COLO668 (cell line): ENCODE results near the gene ACAP3.

Experiments
- DNase-seq: peaks from one replicate; lab custom pipeline; 2025; ENCODE audit not compliant: unreplicated experiment; lab: John Stamatoyannopoulos, UW

Gene ACAP3

GRCh38 chr1:1246577-1247340, 61.0 kb downstream of the ACAP3 start, which contains the start of gene C1QTNF12:
TSS of gene C1QTNF12 (minus strand) at chr1:1246722. CDS start at chr1:1246690, 32 bp downstream.
- no peak for DNase-seq

DNA sequence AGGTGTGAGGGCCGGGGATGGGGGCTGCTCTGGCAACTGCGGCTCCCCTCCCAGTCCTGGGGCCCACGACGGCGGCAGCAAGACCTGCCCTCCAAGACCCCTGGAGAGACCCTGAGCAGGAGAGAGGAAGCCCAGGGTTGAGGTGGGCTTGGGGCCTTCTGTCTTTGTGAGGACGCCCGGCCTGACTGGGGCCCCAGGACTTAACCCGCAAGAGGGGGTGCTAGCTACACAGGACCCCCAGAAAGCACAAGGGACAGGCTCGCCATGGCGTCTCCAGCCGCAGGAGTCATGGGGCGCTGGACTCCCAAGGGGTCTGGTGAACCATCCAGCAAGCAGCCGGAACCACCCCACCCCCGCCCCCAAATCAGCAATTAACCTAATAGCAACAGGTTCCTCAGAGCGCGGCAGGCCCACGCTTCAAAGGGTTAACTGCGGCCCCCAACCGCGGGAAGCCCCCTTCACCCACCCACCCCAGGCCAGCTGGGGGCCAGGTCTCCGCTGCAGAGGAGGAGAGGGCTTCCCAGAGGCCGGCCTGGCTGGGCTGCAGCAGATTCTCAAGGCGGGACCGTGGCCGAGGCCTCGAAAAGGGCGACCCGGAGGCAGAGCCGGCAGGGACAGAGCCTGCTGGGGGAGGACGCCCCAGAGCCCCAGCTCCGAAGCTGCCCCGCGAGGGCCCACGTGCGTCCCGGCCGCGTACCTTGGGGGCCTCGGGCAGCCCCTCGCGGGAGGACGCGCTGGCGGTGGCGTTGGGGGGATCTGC, 61.7 kb downstream of the ACAP3 start:
- DNase-seq = no peak

DNA sequence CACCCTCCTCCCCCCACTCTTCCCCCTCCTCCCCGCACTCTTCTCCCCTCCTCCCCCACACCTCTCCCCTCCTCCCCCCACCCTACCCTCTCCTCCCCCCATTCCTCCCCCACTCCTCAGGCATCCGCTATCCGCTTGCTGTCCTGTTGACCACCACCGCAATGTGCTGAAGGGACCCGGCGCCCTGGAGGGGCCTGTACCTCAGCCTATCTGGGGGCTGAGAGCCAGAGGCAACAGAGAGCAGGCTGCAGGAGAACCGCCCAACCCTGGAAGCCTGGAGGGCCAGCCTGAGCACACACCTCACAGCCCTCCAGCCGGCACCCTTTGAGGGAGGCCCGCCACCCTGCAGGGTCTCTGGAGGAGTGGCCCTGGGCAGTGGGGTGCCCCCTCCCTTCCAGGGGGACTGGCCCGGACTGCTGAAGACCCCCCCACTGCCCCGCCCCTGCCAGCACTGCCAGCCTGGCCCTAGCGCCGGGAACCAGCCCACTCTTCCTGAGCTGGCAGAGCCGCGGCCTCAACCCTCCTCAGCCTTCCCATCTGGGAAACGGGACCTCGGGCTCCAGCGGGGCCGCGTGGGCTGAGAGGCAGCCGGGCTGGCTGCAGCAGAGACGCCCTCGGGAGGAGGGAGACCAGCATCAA, 62.4 kb downstream of the ACAP3 start:
- no peak for DNase-seq

- no peak for DNase-seq
Measured at GRCh38 chr1:1244192-1244811, 63.4 kb downstream of the ACAP3 start.

- DNase-seq = no peak
Measured at GRCh38 chr1:1243807-1244191, 63.9 kb downstream of the ACAP3 start.

DNA sequence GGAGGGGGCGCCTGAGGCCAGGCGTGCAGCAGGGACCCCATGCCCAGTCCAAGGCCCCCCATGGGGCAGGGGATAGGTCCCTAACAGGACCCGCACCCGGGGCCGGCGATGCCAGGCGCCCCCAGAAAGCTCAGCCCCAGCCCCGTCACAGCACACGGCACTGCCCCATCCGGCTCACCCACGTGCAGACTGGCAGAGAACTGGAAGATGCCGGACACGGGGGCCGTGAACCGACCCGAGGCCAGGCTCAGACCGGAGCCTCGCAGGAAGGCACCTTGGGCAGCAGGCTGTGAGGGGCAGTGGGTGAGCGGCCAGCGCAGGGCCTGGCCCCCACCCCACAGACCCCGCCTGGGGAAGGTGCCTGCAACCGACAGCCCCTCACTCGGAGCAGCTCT, 64.5 kb downstream of the ACAP3 start:
- DNase-seq = no peak

- no peak for DNase-seq
Measured at GRCh38 chr1:1242461-1243265, 65.1 kb downstream of the ACAP3 start.
